HEK293 (cell line): ENCODE results near the gene MYEF2.

Experiments used
- CTCF ChIA-PET: fragments of 350-600 bp; formaldehyde crosslinking; extraction: SDS; loops from one replicate; lab custom pipeline; 2021; ENCODE audit warnings: antibody characterized with exemption; lab: Yijun Ruan, JAX
- POLR2A ChIA-PET: fragments of 300-600 bp; formaldehyde crosslinking; extraction: SDS; loops from one replicate; lab custom pipeline; 2020; ENCODE audit warnings: antibody characterized with exemption, inconsistent platforms; lab: Yijun Ruan, JAX
- H3K27ac ChIP-seq: fragments of 200-500 bp; sonication (Bioruptor generic); 2 replicates; pipeline ENCODE4 v1.5.1; 2014; ENCODE audit warnings: low read depth, low read length, control low read depth, inconsistent platforms; ENCODE audit errors: extremely low read depth
- H3K36me3 ChIP-seq, 2 experiments: fragments of 200-500 bp in 1 of 2; sonication (Bioruptor generic) in 1 of 2; 1 replicate in 1 of 2; 2 replicates in 1 of 2; pipeline ENCODE4 v1.5.1; 2014 to 2017; ENCODE audit warnings: inconsistent platforms in 2 of 2, low read length in 2 of 2; ENCODE audit not compliant: control insufficient read depth in 2 of 2, insufficient read depth in 1 of 2
- H3K4me1 ChIP-seq: fragments of 200-500 bp; sonication (Bioruptor generic); 2 replicates; pipeline ENCODE4 v1.5.1; 2014; ENCODE audit warnings: mild to moderate bottlenecking, low read length, inconsistent platforms; ENCODE audit not compliant: control insufficient read depth, insufficient read depth
- H3K4me3 ChIP-seq: 2 replicates; pipeline ENCODE4 v1.5.1; 2011; ENCODE audit warnings: low read depth, mild to moderate bottlenecking, control low read depth, low read length, moderate library complexity
- H3K9me3 ChIP-seq: fragments of 200-500 bp; sonication (Bioruptor generic); 2 replicates; pipeline ENCODE4 v1.5.1; 2014; ENCODE audit warnings: low read depth, low read length, inconsistent platforms; ENCODE audit not compliant: control insufficient read depth, insufficient read depth
- ATF2 ChIP-seq: fragments of 450-650 bp; formaldehyde crosslinking; IDR thresholded peaks from 2 replicates; pipeline ENCODE4 v1.5.1; 2016; ENCODE audit warnings: missing biosample characterization, missing genetic modification characterization, low read depth
- HIC1 ChIP-seq: fragments of 450-650 bp; formaldehyde crosslinking; IDR thresholded peaks from 2 replicates; pipeline ENCODE4 v1.5.1; 2016; ENCODE audit warnings: missing biosample characterization, missing genetic modification characterization
- PATZ1 ChIP-seq: fragments of 450-650 bp; formaldehyde crosslinking; IDR thresholded peaks from 2 replicates; pipeline ENCODE4 v1.5.1; 2016; ENCODE audit warnings: missing biosample characterization, missing genetic modification characterization
- PRDM1 ChIP-seq: fragments of 450-650 bp; formaldehyde crosslinking; IDR thresholded peaks from 2 replicates; pipeline ENCODE4; 2016; ENCODE audit warnings: missing biosample characterization, missing genetic modification characterization
- REST ChIP-seq: fragments of 450-650 bp; formaldehyde crosslinking; IDR thresholded peaks from 2 replicates; pipeline ENCODE4 v1.5.1; 2016; ENCODE audit warnings: missing biosample characterization, missing genetic modification characterization
- SCRT2 ChIP-seq: fragments of 450-650 bp; formaldehyde crosslinking; IDR thresholded peaks from 2 replicates; pipeline ENCODE4 v1.5.1; 2016; ENCODE audit warnings: missing biosample characterization, missing genetic modification characterization
- SP2 ChIP-seq: fragments of 450-650 bp; formaldehyde crosslinking; IDR thresholded peaks from 2 replicates; pipeline ENCODE4 v1.5.1; 2016; ENCODE audit warnings: missing biosample characterization, missing genetic modification characterization
- ZBTB1 ChIP-seq: fragments of 450-650 bp; formaldehyde crosslinking; IDR thresholded peaks from 2 replicates; pipeline ENCODE4 v1.5.1; 2016; ENCODE audit warnings: missing biosample characterization, missing genetic modification characterization
- ZNF10 ChIP-seq: fragments of 450-650 bp; formaldehyde crosslinking; IDR thresholded peaks from 2 replicates; pipeline ENCODE4 v1.5.1; 2017; ENCODE audit warnings: missing biosample characterization, missing genetic modification characterization
- ZNF114 ChIP-seq: fragments of 450-650 bp; formaldehyde crosslinking; IDR thresholded peaks from 2 replicates; pipeline ENCODE4 v1.5.0; 2017; ENCODE audit warnings: missing biosample characterization, missing genetic modification characterization
- ZNF148 ChIP-seq: fragments of 450-650 bp; formaldehyde crosslinking; IDR thresholded peaks from 2 replicates; pipeline ENCODE4 v1.5.0; 2017; ENCODE audit warnings: missing biosample characterization, missing genetic modification characterization, borderline replicate concordance
- ZNF155 ChIP-seq: fragments of 450-650 bp; formaldehyde crosslinking; IDR thresholded peaks from 2 replicates; pipeline ENCODE4 v1.5.1; 2016; ENCODE audit warnings: missing biosample characterization, missing genetic modification characterization
- ZNF24 ChIP-seq: fragments of 450-650 bp; formaldehyde crosslinking; IDR thresholded peaks from 2 replicates; pipeline ENCODE4 v1.5.1; 2016; ENCODE audit warnings: missing biosample characterization, missing genetic modification characterization
- ZNF324 ChIP-seq: fragments of 450-650 bp; formaldehyde crosslinking; IDR thresholded peaks from 2 replicates; pipeline ENCODE4 v1.5.1; 2016; ENCODE audit warnings: missing biosample characterization, missing genetic modification characterization
- ZNF335 ChIP-seq: fragments of 450-650 bp; formaldehyde crosslinking; conservative IDR thresholded peaks from 2 replicates; pipeline ENCODE4 v1.5.1; 2016; ENCODE audit warnings: missing biosample characterization, missing genetic modification characterization
- ZNF362 ChIP-seq: fragments of 450-650 bp; formaldehyde crosslinking; IDR thresholded peaks from 2 replicates; pipeline ENCODE4 v1.5.1; 2016; ENCODE audit warnings: missing biosample characterization, missing genetic modification characterization
- ZNF366 ChIP-seq: fragments of 450-650 bp; formaldehyde crosslinking; conservative IDR thresholded peaks from 2 replicates; pipeline ENCODE4 v1.5.1; 2016; ENCODE audit warnings: missing biosample characterization, missing genetic modification characterization
- ZNF433 ChIP-seq: fragments of 450-650 bp; formaldehyde crosslinking; IDR thresholded peaks from 2 replicates; pipeline ENCODE4 v1.5.1; 2016; ENCODE audit warnings: missing biosample characterization, missing genetic modification characterization, low read depth
- ZNF473 ChIP-seq: fragments of 450-650 bp; formaldehyde crosslinking; IDR thresholded peaks from 2 replicates; pipeline ENCODE4 v1.5.1; 2017; ENCODE audit warnings: missing biosample characterization, missing genetic modification characterization
- ZNF571 ChIP-seq: fragments of 450-650 bp; formaldehyde crosslinking; IDR thresholded peaks from 2 replicates; pipeline ENCODE4 v1.5.0; 2017; ENCODE audit warnings: missing biosample characterization, missing genetic modification characterization
- ZNF580 ChIP-seq: fragments of 450-650 bp; formaldehyde crosslinking; IDR thresholded peaks from 2 replicates; pipeline ENCODE4 v1.5.1; 2016; ENCODE audit warnings: missing biosample characterization, missing genetic modification characterization
- ZNF639 ChIP-seq: fragments of 450-650 bp; formaldehyde crosslinking; IDR thresholded peaks from 2 replicates; pipeline ENCODE4 v1.5.1; 2016; ENCODE audit warnings: missing biosample characterization, missing genetic modification characterization

Gene MYEF2

GRCh38 chr15:48190932-48191573 lies 13.0 kb upstream of the MYEF2 start (continued):
- TF ChIP-seq ZNF335 (tag by site-specific recombination) (no peak), ZNF580 (no peak), SCRT2 (peak; percentile 29; the same call in 1 of the 2 replicates), REST (tag by site-specific recombination) (peak; percentile 91), ZBTB1 (tag by site-specific recombination) (no peak), ZNF473 (tag by site-specific recombination) (no peak), ZNF366 (tag by site-specific recombination) (0 out of 2 replicates have a peak, but pooled peaks have one; percentile 15), SP2 (tag by site-specific recombination) (no peak), ZNF148 (tag by site-specific recombination) (no peak), HIC1 (no peak), ZNF571 (tag by site-specific recombination) (no peak), PATZ1 (tag by site-specific recombination) (no peak), PRDM1 (tag by site-specific recombination) (peak; percentile 55; the same call in 1 of the 2 replicates), ATF2 (no peak)

- ChIA-PET CTCF (no interaction called here), POLR2A (no interaction called here)
- Histone ChIP-seq H3K4me3 (no peak overlapping the region), H3K4me1 (no peaks in the 10 kb centered on the region), H3K36me3 (no peaks in the 10 kb centered on the region), H3K9me3 (no peaks in the 10 kb centered on the region), H3K27ac (no peak overlapping the region)
- TF ChIP-seq ZNF362 (tag by site-specific recombination) (no peak), ZNF433 (tag by site-specific recombination) (no peak), PRDM1 (tag by site-specific recombination) (no peak), ZNF114 (no peak), ZNF324 (tag by site-specific recombination) (no peak), ZNF155 (tag by site-specific recombination) (no peak), ZNF639 (tag by site-specific recombination) (no peak), ZNF10 (tag by site-specific recombination) (no peak), ZNF24 (tag by site-specific recombination) (no peak)
These were observed 8.2 kb upstream of the MYEF2 start for GRCh38 chr15:48186271-48186670.
